ENCODE data around the gene GJD3. TPM values are rescaled to one million over a fixed set of nuclear protein-coding genes. Genes with fewer than 3 reads are reported as not detected.

The GJD3 gene
- total and polyA plus RNA-seq, 9 of the 15 experiments (the other 6 are each of a cell fraction or from before 2014, with no cell fraction given), result 0.17 to 0.38 TPM; not detected in 7

- CTCF ChIA-PET (ENCODE audit: low intra/inter-chr PET ratio), result no interaction called here
- H3K9me3 ChIP-seq (replicated peaks; ENCODE audit: control insufficient read depth, insufficient read depth, low read depth, low read length), result no peaks in the 10 kb centered on the region
- TF ChIP-seq RBM22 (IDR thresholded peaks at IDR 0.05; ENCODE audit: low read depth, low read length, poor library complexity, severe bottlenecking) (no peak), SRSF3 (IDR thresholded peaks at IDR 0.05; ENCODE audit: insufficient read depth, low read length) (no peak), ATF3 (IDR thresholded peaks at IDR 0.05) (peak; percentile 43), ATF3 (CRISPR knock-in tag; conservative IDR thresholded peaks at IDR 0.05) (no peak), NR0B1 (IDR thresholded peaks at IDR 0.05; ENCODE audit: partially characterized antibody) (no peak), GTF2E2 (tag; IDR thresholded peaks at IDR 0.05) (no peak)
- WGBS (ENCODE audit: insufficient coverage, low coverage, missing lambda C conversion rate), result 88% methylated on average over 4 of the region's 4 CpGs
- no peaks in the 10 kb centered on the region for H4K20me1 ChIP-seq (replicated peaks; ENCODE audit: control insufficient read depth, insufficient read depth, low read length)
- no peaks in the 10 kb centered on the region for H3K27me3 ChIP-seq (ENCODE audit: control insufficient read depth in 2 of 2, insufficient read depth in 2 of 2, low read length in 2 of 2)
- ATAC-seq, result no peak
- no peak for DNase-seq (ENCODE audit: extremely low read depth in 1 of 4, low spot score in 3 of 4)
- in situ Hi-C loops (cut with MboI), result no loop called here
- FAIRE-seq, result no peak
- peaks cover 0 to 12% of the 10 kb centered on the region in 2 experiments; a peak in 3 of 5 replicates for H3K4me1 ChIP-seq (replicated peaks in 1 of 2; ENCODE audit: control insufficient read depth in 2 of 2, insufficient read depth in 2 of 2, low read length in 2 of 2)
- peaks cover 35% of the 10 kb centered on the region for H3K79me2 ChIP-seq (ENCODE audit: control insufficient read depth, insufficient read depth, low read length)
- no peak overlapping the region for H3K27ac ChIP-seq (ENCODE audit: extremely low read depth, low read depth, low read length)
- POLR2A ChIA-PET, result interaction anchor here (1.2 to 2.7 kb wide), 7 partner anchors 8 to 121 kb away, joined by 3 to 12 read pairs (median 4); no protein-coding TSS in a partner anchor
- H3K9ac ChIP-seq (ENCODE audit: insufficient read depth in 1 of 2, low read depth in 2 of 2, low read length in 2 of 2), result no peak overlapping the region
- BruUV-seq (replicated peaks), result no TSS peak
- intact Hi-C loops (cut with micrococcal nuclease), result no loop called here
- H2AFZ ChIP-seq (ENCODE audit: low read depth, low read length), result no peak overlapping the region
- H3K4me2 ChIP-seq (ENCODE audit: insufficient read depth, low read length), result no peak overlapping the region
- H3K9me1 ChIP-seq (ENCODE audit: control insufficient read depth, insufficient read depth, low read length), result no peaks in the 10 kb centered on the region
- H3K36me3 ChIP-seq (ENCODE audit: control insufficient read depth, insufficient read depth, low read length), result peaks cover 92% of the 10 kb centered on the region
- no peak overlapping the region for H3K4me3 ChIP-seq
Observed at GRCh38 chr17:40411821-40412220, 47.3 kb upstream of the GJD3 start.

Measured in K562 (cell line).